HepG2 (cell line): Measurements from ENCODE around the gene R3HDM4. TPM values are rescaled to one million over a fixed set of nuclear protein-coding genes. Genes with fewer than 3 reads are reported as not detected.
A peak's percentile ranks its signal among the peaks of the same experiment; 100 is the strongest.

Experiments
- ATF1 ChIP-seq: IDR thresholded peaks from 2 replicates; pipeline ENCODE4 v1.6.1; 2016; ENCODE audit warnings: mild to moderate bottlenecking, control low read depth
- ATF7 ChIP-seq, 2 experiments: fragments of 450-650 bp in 1 of 2; sonication (generic) in 1 of 2; formaldehyde crosslinking in 1 of 2; IDR thresholded peaks; 2 replicates each; pipeline versions ENCODE4 v1.4.0 to v1.6.1; 2016 to 2020; ENCODE audit warnings: antibody characterized with exemption in 1 of 2, mild to moderate bottlenecking in 1 of 2, missing genetic modification reagents in 1 of 2
- FOXP4 ChIP-seq: sonication (generic); formaldehyde crosslinking; IDR thresholded peaks from 2 replicates; pipeline ENCODE4 v1.4.0; 2020; ENCODE audit warnings: missing genetic modification reagents
- MED13 ChIP-seq: sonication (generic); formaldehyde crosslinking; IDR thresholded peaks from 2 replicates; pipeline ENCODE4 v1.5.0; 2020; ENCODE audit warnings: missing genetic modification reagents
- MIER3 ChIP-seq: IDR thresholded peaks from 2 replicates; pipeline ENCODE4 v1.6.1; 2016; ENCODE audit warnings: missing compliant biosample characterization, borderline replicate concordance
- MXI1 ChIP-seq: IDR thresholded peaks from 3 replicates; pipeline ENCODE4 v1.6.1; 2012; ENCODE audit warnings: low read depth, low read length, inconsistent platforms, borderline replicate concordance
- NBN ChIP-seq: fragments of 450-650 bp; conservative IDR thresholded peaks from 2 replicates; pipeline ENCODE4 v1.6.1; 2017
- POGZ ChIP-seq: sonication (generic); formaldehyde crosslinking; IDR thresholded peaks from 2 replicates; pipeline ENCODE4 v1.4.0; 2020; ENCODE audit warnings: mild to moderate bottlenecking, missing genetic modification reagents
- POLR2G ChIP-seq: fragments of 200-400 bp; formaldehyde crosslinking; IDR thresholded peaks from 2 replicates; pipeline ENCODE4 v1.6.1; 2018; ENCODE audit warnings: mild to moderate bottlenecking, low read depth, low read length, moderate library complexity
- RBM39 ChIP-seq: fragments of 200-400 bp; formaldehyde crosslinking; IDR thresholded peaks from one replicate; pipeline ENCODE4 v1.6.1; 2018; ENCODE audit warnings: antibody characterized with exemption, mild to moderate bottlenecking, low read depth, low read length; ENCODE audit not compliant: poor library complexity, severe bottlenecking
- ZFP1 ChIP-seq: IDR thresholded peaks from 2 replicates; pipeline ENCODE4 v1.6.1; 2016
- ZKSCAN1 ChIP-seq: fragments of 150-350 bp; IDR thresholded peaks from 2 replicates; pipeline ENCODE4 v1.6.1; 2014; ENCODE audit warnings: low read length
- ZMYM3 ChIP-seq: sonication (generic); formaldehyde crosslinking; IDR thresholded peaks from 2 replicates; pipeline ENCODE4 v1.5.1; 2020; ENCODE audit warnings: mild to moderate bottlenecking, missing genetic modification reagents
- ZNF431 ChIP-seq: sonication (generic); formaldehyde crosslinking; IDR thresholded peaks from 2 replicates; pipeline ENCODE4 v1.9.0; 2022; ENCODE audit warnings: missing genetic modification reagents, low read depth, mild to moderate bottlenecking, borderline replicate concordance
- ZNF563 ChIP-seq: sonication (generic); formaldehyde crosslinking; IDR thresholded peaks from 2 replicates; pipeline ENCODE4 v1.8.0; 2022; ENCODE audit warnings: mild to moderate bottlenecking, moderate library complexity, missing genetic modification reagents
- ZNF614 ChIP-seq: IDR thresholded peaks from 2 replicates; pipeline ENCODE4 v1.6.1; 2018; ENCODE audit warnings: missing biosample characterization, missing genetic modification reagents, inconsistent platforms, borderline replicate concordance
- polyA plus RNA-seq, 8 experiments: library from polyadenylated mRNA; depleted of rRNA in 3 of 8; stranded (reverse) in 7 of 8; unstranded in 1 of 8; fragments of >200 nt; fragmentation: Illumina TruSeq in 4 of 8; extraction: Trizol in 4 of 8; gene quantifications; 2 replicates each; pipeline versions ENCODE4 v1.2.1 to v1.2.3, GENCODE V29; 2011 to 2016; ENCODE audit warnings: low read depth in 4 of 8, missing spikeins in 1 of 8, mixed read lengths in 1 of 8; ENCODE audit not compliant: insufficient read depth in 1 of 8
- total RNA-seq, 5 experiments: library from RNA; depleted of rRNA; stranded (reverse); fragments of >200 nt; fragmentation: Illumina TruSeq; extraction: Trizol; gene quantifications; 2 replicates each; pipeline ENCODE4 v1.2.3, GENCODE V29; 2016; ENCODE audit warnings: low read depth in 1 of 5
- TF ChIP-seq, protein P1 (sequence below): sonication (generic); formaldehyde crosslinking; IDR thresholded peaks from 2 replicates; pipeline ENCODE4 v1.4.0; 2020; ENCODE audit warnings: missing genetic modification reagents
- TF ChIP-seq, protein P2 (sequence below): sonication (generic); formaldehyde crosslinking; IDR thresholded peaks from 2 replicates; pipeline ENCODE4 v1.4.0; 2020; ENCODE audit warnings: mild to moderate bottlenecking, low read depth, missing genetic modification reagents
- TF ChIP-seq, protein P3 (sequence below): sonication (generic); formaldehyde crosslinking; IDR thresholded peaks from 2 replicates; pipeline ENCODE4 v1.4.0; 2020; ENCODE audit warnings: missing genetic modification reagents

Gene R3HDM4
- total and polyA plus RNA-seq, 2 of the 13 experiments (the other 11 are each of a cell fraction or from before 2014, with no cell fraction given) = 26.2 to 26.9 TPM

GRCh38 chr19:934865-935479 lies 22.0 kb upstream of the R3HDM4 start (continued):
- TF ChIP-seq RBM39 (peak; percentile 90), POLR2G (no peak; the same call in 1 of the 2 replicates), ZNF614 (CRISPR knock-in tag) (peak; percentile 95), MXI1 (peak; percentile 98), ZNF431 (CRISPR knock-in tag) (0 out of 2 replicates have a peak, but pooled peaks have one; percentile 71), ATF1 (CRISPR knock-in tag) (no peak), POGZ (CRISPR knock-in tag) (peak; percentile 76), NBN (no peak), ZFP1 (no peak), MIER3 (CRISPR knock-in tag) (peak; percentile 73; the same call in 1 of the 2 replicates), ZNF563 (CRISPR knock-in tag) (peak; percentile 77; the same call in 1 of the 2 replicates), FOXP4 (peak; percentile 94), ATF7 (IDR thresholded peaks at IDR 0.05) (no peak), ATF7 (CRISPR knock-in tag; IDR thresholded peaks at IDR 0.05) (peak; percentile 72), ZKSCAN1 (no peak), ZMYM3 (CRISPR knock-in tag) (peak; percentile 83), MED13 (peak; percentile 70; the same call in 1 of the 2 replicates)
- TF ChIP-seq, protein P1, sequence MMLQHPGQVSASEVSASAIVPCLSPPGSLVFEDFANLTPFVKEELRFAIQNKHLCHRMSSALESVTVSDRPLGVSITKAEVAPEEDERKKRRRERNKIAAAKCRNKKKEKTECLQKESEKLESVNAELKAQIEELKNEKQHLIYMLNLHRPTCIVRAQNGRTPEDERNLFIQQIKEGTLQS = peak; percentile 52; the same call in 1 of the 2 replicates
- TF ChIP-seq, protein P2, sequence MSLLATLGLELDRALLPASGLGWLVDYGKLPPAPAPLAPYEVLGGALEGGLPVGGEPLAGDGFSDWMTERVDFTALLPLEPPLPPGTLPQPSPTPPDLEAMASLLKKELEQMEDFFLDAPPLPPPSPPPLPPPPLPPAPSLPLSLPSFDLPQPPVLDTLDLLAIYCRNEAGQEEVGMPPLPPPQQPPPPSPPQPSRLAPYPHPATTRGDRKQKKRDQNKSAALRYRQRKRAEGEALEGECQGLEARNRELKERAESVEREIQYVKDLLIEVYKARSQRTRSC (CRISPR knock-in tag) = no peak
- TF ChIP-seq, protein P3, sequence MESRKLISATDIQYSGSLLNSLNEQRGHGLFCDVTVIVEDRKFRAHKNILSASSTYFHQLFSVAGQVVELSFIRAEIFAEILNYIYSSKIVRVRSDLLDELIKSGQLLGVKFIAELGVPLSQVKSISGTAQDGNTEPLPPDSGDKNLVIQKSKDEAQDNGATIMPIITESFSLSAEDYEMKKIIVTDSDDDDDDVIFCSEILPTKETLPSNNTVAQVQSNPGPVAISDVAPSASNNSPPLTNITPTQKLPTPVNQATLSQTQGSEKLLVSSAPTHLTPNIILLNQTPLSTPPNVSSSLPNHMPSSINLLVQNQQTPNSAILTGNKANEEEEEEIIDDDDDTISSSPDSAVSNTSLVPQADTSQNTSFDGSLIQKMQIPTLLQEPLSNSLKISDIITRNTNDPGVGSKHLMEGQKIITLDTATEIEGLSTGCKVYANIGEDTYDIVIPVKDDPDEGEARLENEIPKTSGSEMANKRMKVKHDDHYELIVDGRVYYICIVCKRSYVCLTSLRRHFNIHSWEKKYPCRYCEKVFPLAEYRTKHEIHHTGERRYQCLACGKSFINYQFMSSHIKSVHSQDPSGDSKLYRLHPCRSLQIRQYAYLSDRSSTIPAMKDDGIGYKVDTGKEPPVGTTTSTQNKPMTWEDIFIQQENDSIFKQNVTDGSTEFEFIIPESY (CRISPR knock-in tag) = peak; percentile 91
